ENCODE measurements around the gene PANX3.

DNA sequence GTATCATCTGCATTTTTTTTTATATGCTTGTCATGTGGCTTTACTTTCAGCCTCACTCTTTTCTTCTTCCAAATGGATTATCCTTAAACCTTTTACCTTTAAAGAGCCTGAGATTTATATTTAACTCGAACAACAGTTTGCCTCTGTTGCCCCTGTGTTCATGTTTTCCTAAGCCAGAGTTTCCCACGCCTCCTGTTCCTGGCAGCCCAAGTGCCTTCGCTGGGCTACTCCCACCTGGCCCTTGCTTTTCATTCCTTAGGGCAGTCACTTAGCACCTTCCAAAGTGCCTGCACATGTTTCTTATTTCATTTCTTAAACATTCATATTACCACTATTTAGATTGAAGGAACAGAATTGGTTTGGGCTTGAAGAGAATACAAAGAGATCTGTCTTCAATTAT lies 24.7 kb downstream of the PANX3 start:
- TF ChIP-seq, protein P1, sequence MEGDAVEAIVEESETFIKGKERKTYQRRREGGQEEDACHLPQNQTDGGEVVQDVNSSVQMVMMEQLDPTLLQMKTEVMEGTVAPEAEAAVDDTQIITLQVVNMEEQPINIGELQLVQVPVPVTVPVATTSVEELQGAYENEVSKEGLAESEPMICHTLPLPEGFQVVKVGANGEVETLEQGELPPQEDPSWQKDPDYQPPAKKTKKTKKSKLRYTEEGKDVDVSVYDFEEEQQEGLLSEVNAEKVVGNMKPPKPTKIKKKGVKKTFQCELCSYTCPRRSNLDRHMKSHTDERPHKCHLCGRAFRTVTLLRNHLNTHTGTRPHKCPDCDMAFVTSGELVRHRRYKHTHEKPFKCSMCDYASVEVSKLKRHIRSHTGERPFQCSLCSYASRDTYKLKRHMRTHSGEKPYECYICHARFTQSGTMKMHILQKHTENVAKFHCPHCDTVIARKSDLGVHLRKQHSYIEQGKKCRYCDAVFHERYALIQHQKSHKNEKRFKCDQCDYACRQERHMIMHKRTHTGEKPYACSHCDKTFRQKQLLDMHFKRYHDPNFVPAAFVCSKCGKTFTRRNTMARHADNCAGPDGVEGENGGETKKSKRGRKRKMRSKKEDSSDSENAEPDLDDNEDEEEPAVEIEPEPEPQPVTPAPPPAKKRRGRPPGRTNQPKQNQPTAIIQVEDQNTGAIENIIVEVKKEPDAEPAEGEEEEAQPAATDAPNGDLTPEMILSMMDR (IDR thresholded peaks at IDR 0.05; ENCODE audit: poor library complexity) = no peak
- TF ChIP-seq EZH2 (IDR thresholded peaks at IDR 0.05; ENCODE audit: borderline replicate concordance) = no peak

Data from hepatocyte (in vitro differentiated cells).